SK-N-MC (cell line): Measurements from ENCODE around the gene SMAD3.

Experiments used
- EZH2 ChIP-seq: fragments of 200-600 bp; sonication (generic); IDR thresholded peaks from one replicate; pipeline ENCODE4 v1.6.1; 2017; ENCODE audit warnings: antibody characterized with exemption
- FOXP2 ChIP-seq: optimal IDR thresholded peaks from 2 replicates; pipeline ENCODE3; 2011; ENCODE audit warnings: mild to moderate bottlenecking, moderate library complexity; ENCODE audit not compliant: insufficient read depth; ENCODE audit errors: extremely low read length, control extremely low read depth
- POLR2AphosphoS5 ChIP-seq: IDR thresholded peaks from 2 replicates; pipeline ENCODE4 v1.6.1; 2012; ENCODE audit warnings: mild to moderate bottlenecking, low read depth, low read length, borderline replicate concordance

GRCh38 chr15:67033571-67034044 is 31.8 kb upstream of the SMAD3 start:
- TF ChIP-seq EZH2 (no peak), POLR2AphosphoS5 (no peak), FOXP2 (no peak)
